ENCODE data around the gene COG2. TPM values are rescaled to one million over a fixed set of nuclear protein-coding genes. Genes with fewer than 3 reads are reported as not detected.

Gene COG2
- total and polyA plus RNA-seq, 2 of the 13 experiments (the other 11 are each of a cell fraction or from before 2014, with no cell fraction given), result 16.8 to 36.3 TPM

DNA sequence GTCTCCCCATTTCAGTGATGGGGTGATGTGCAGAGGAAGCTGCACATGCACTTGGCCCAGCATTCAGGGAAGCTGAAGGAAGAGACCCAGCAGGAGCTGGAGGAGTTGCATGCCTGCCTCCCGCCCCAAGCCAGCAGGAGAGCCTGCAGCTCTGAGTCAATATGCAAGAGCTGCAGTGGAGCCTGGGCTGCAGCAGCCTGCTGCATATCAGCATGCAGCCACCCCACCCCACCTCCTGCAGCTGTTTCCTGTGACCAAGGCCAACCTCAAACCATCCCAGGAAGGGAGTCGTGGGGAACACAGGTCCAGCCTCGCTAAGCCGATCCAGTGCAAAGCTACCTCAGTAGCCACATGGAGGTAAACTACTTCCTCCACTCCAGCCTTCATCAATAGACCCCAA, 52.7 kb downstream of the COG2 start:
- H3K9me3 ChIP-seq (ENCODE audit: low read length), result no peaks in the 10 kb centered on the region
- H3K4me2 ChIP-seq (ENCODE audit: low read depth, low read length), result no peak overlapping the region
- no peak overlapping the region for H2AFZ ChIP-seq (ENCODE audit: low read length)
- intact Hi-C loops (cut with micrococcal nuclease; ENCODE audit: unreplicated experiment), result no loop called here
- CTCF ChIA-PET (ENCODE audit: low intra/inter-chr PET ratio, low total read pairs), result no interaction called here
- H3K27ac ChIP-seq (ENCODE audit: extremely low read length, insufficient read depth, low read length), result no peak overlapping the region
- H3K27me3 ChIP-seq (ENCODE audit: control insufficient read depth in 1 of 2, insufficient read depth in 2 of 2, low read length in 2 of 2), result no peaks in the 10 kb centered on the region
- no peak overlapping the region for H3K4me3 ChIP-seq (replicated peaks in 1 of 3; ENCODE audit: insufficient read depth in 1 of 3, low read depth in 2 of 3, low read length in 3 of 3)
- ATAC-seq, result peak; percentile 4; the same call in 1 of the 3 replicates
- peaks cover 8 to 38% of the 10 kb centered on the region in 2 experiments; a peak in 4 of 5 replicates for H3K36me3 ChIP-seq (replicated peaks in 1 of 2; ENCODE audit: control insufficient read depth in 1 of 2, insufficient read depth in 2 of 2, low read length in 2 of 2)
- in situ Hi-C loops (cut with HindIII; ENCODE audit: extremely low pct_ligation_motif_present, low pct_unique_long_range_greater_than_20kb), result no loop called here
- H3K79me2 ChIP-seq (ENCODE audit: insufficient read depth, low read length), result no peaks in the 10 kb centered on the region
- BruUV-seq (replicated peaks), result no TSS peak
- H3K9ac ChIP-seq (ENCODE audit: insufficient read depth, low read depth, low read length), result no peak overlapping the region
- DNase-seq (ENCODE audit: low spot score), result no peak
- no peak for TF ChIP-seq MIXL1 (CRISPR knock-in tag; IDR thresholded peaks at IDR 0.05)
- TF ChIP-seq ZFP1 (CRISPR knock-in tag; IDR thresholded peaks at IDR 0.05), result no peak
- TF ChIP-seq KDM5B (CRISPR knock-in tag; IDR thresholded peaks at IDR 0.05; ENCODE audit: borderline replicate concordance), result no peak
- TF ChIP-seq ATF7 (IDR thresholded peaks at IDR 0.05), result no peak
- TF ChIP-seq ATF7 (CRISPR knock-in tag; IDR thresholded peaks at IDR 0.05), result no peak
- TF ChIP-seq KDM2A (CRISPR knock-in tag; IDR thresholded peaks at IDR 0.05; ENCODE audit: borderline replicate concordance, low read depth), result peak; percentile 36; the same call in 1 of the 2 replicates
- TF ChIP-seq, protein P1, sequence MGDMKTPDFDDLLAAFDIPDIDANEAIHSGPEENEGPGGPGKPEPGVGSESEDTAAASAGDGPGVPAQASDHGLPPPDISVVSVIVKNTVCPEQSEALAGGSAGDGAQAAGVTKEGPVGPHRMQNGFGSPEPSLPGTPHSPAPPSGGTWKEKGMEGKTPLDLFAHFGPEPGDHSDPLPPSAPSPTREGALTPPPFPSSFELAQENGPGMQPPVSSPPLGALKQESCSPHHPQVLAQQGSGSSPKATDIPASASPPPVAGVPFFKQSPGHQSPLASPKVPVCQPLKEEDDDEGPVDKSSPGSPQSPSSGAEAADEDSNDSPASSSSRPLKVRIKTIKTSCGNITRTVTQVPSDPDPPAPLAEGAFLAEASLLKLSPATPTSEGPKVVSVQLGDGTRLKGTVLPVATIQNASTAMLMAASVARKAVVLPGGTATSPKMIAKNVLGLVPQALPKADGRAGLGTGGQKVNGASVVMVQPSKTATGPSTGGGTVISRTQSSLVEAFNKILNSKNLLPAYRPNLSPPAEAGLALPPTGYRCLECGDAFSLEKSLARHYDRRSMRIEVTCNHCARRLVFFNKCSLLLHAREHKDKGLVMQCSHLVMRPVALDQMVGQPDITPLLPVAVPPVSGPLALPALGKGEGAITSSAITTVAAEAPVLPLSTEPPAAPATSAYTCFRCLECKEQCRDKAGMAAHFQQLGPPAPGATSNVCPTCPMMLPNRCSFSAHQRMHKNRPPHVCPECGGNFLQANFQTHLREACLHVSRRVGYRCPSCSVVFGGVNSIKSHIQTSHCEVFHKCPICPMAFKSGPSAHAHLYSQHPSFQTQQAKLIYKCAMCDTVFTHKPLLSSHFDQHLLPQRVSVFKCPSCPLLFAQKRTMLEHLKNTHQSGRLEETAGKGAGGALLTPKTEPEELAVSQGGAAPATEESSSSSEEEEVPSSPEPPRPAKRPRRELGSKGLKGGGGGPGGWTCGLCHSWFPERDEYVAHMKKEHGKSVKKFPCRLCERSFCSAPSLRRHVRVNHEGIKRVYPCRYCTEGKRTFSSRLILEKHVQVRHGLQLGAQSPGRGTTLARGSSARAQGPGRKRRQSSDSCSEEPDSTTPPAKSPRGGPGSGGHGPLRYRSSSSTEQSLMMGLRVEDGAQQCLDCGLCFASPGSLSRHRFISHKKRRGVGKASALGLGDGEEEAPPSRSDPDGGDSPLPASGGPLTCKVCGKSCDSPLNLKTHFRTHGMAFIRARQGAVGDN (CRISPR knock-in tag; IDR thresholded peaks at IDR 0.05), result no peak
- no peak for FAIRE-seq
- WGBS (ENCODE audit: low lambda C conversion rate), result 85% methylated on average over 4 of the region's 4 CpGs
- no peaks in the 10 kb centered on the region for H4K20me1 ChIP-seq (ENCODE audit: insufficient read depth, low read length)
- H3K4me1 ChIP-seq (ENCODE audit: insufficient read depth, low read length), result peaks cover 20% of the 10 kb centered on the region
- POLR2A ChIA-PET, result interaction anchor here (1.2 kb wide), 1 partner anchor 8 kb away, joined by 4 read pairs; no protein-coding TSS in a partner anchor
